Astrocyte (in vitro differentiated cells and primary cell): ENCODE measurements around the gene CATSPERZ. TPM values are rescaled to one million over a fixed set of nuclear protein-coding genes. Genes with fewer than 3 reads are reported as not detected.

Source experiments
- DNase-seq: peaks from one replicate; pipeline ENCODE4 v3.0.0-alpha.2; 2010; ENCODE audit warnings: low read depth
- FAIRE-seq: peaks from 2 replicates; lab custom pipeline; 2011; peaks lifted over from hg19 to GRCh38; lab: Jason Lieb, UNC
- H2AFZ ChIP-seq: 2 replicates; pipeline ENCODE4 v1.6.0; 2012; ENCODE audit warnings: low read depth, low read length, inconsistent platforms
- H3K27ac ChIP-seq: 2 replicates; pipeline ENCODE4 v1.5.1; 2011; ENCODE audit warnings: low read depth, low read length, inconsistent platforms
- H3K27me3 ChIP-seq: 2 replicates; pipeline ENCODE4 v1.6.0; 2011; ENCODE audit warnings: low read length, inconsistent platforms; ENCODE audit not compliant: insufficient read depth
- H3K36me3 ChIP-seq: 2 replicates; pipeline ENCODE4 v1.5.1; 2011; ENCODE audit warnings: low read length, inconsistent platforms; ENCODE audit not compliant: insufficient read depth
- H3K4me1 ChIP-seq: 2 replicates; pipeline ENCODE4 v1.5.1; 2011; ENCODE audit warnings: low read length, inconsistent platforms; ENCODE audit not compliant: insufficient read depth
- H3K4me2 ChIP-seq: 2 replicates; pipeline ENCODE4 v1.6.0; 2012; ENCODE audit warnings: low read length, inconsistent platforms
- H3K4me3 ChIP-seq: 2 replicates; pipeline ENCODE4 v1.5.1; 2011; ENCODE audit warnings: low read depth, mild to moderate bottlenecking, low read length, inconsistent platforms; ENCODE audit not compliant: insufficient read depth
- H3K79me2 ChIP-seq: 2 replicates; pipeline ENCODE4 v1.6.0; 2012; ENCODE audit warnings: mild to moderate bottlenecking, low read length, inconsistent platforms; ENCODE audit not compliant: insufficient read depth
- H3K9ac ChIP-seq: 2 replicates; pipeline ENCODE4 v1.6.0; 2012; ENCODE audit warnings: mild to moderate bottlenecking, low read length, inconsistent platforms
- H3K9me3 ChIP-seq: 2 replicates; pipeline ENCODE4 v1.5.1; 2012; ENCODE audit warnings: low read depth, mild to moderate bottlenecking, low read length, inconsistent platforms; ENCODE audit not compliant: insufficient read depth
- H4K20me1 ChIP-seq: 2 replicates; pipeline ENCODE4 v1.6.0; 2012; ENCODE audit warnings: low read length, inconsistent platforms; ENCODE audit not compliant: insufficient read depth
- H3K27ac Mint-ChIP-seq: one replicate; pipeline ENCODE4 v1.8.0; 2021; ENCODE audit warnings: mild to moderate bottlenecking, mixed read lengths; ENCODE audit not compliant: unreplicated experiment
- H3K27me3 Mint-ChIP-seq: one replicate; pipeline ENCODE4 v1.8.0; 2021; ENCODE audit warnings: low read depth, mixed read lengths; ENCODE audit not compliant: unreplicated experiment
- H3K36me3 Mint-ChIP-seq: one replicate; pipeline ENCODE4 v1.8.0; 2021; ENCODE audit warnings: low read depth, mixed read lengths; ENCODE audit not compliant: unreplicated experiment
- H3K4me1 Mint-ChIP-seq: one replicate; pipeline ENCODE4 v1.8.0; 2021; ENCODE audit warnings: low read depth, mixed read lengths; ENCODE audit not compliant: unreplicated experiment
- H3K4me3 Mint-ChIP-seq: one replicate; pipeline ENCODE4 v1.8.0; 2021; ENCODE audit warnings: mild to moderate bottlenecking, moderate library complexity, mixed read lengths; ENCODE audit not compliant: unreplicated experiment
- H3K9me3 Mint-ChIP-seq: one replicate; pipeline ENCODE4 v1.8.0; 2021; ENCODE audit warnings: mild to moderate bottlenecking, mixed read lengths; ENCODE audit not compliant: unreplicated experiment
- EZH2 ChIP-seq: IDR thresholded peaks from 2 replicates; pipeline ENCODE4 v1.6.1; 2012; ENCODE audit warnings: mild to moderate bottlenecking, low read length, inconsistent platforms; ENCODE audit not compliant: insufficient read depth
- microRNA-seq: library from miRNA; unstranded; fragments of <30 nt; microRNA quantifications from one replicate; pipeline ENCODE4 v1.2.0, GENCODE V29; 2020
- total RNA-seq: library from RNA; stranded (reverse); gene quantifications from 2 replicates; pipeline ENCODE4 v1.2.1, GENCODE V29; 2021
- TF ChIP-seq, protein P1 (sequence below): IDR thresholded peaks from 2 replicates; pipeline ENCODE4 v1.5.1; 2011; ENCODE audit warnings: low read depth, mild to moderate bottlenecking, inconsistent platforms, low read length, moderate library complexity; ENCODE audit not compliant: insufficient read depth

Gene CATSPERZ
- total RNA-seq, 1 donor from 2014 or later = not detected

DNA sequence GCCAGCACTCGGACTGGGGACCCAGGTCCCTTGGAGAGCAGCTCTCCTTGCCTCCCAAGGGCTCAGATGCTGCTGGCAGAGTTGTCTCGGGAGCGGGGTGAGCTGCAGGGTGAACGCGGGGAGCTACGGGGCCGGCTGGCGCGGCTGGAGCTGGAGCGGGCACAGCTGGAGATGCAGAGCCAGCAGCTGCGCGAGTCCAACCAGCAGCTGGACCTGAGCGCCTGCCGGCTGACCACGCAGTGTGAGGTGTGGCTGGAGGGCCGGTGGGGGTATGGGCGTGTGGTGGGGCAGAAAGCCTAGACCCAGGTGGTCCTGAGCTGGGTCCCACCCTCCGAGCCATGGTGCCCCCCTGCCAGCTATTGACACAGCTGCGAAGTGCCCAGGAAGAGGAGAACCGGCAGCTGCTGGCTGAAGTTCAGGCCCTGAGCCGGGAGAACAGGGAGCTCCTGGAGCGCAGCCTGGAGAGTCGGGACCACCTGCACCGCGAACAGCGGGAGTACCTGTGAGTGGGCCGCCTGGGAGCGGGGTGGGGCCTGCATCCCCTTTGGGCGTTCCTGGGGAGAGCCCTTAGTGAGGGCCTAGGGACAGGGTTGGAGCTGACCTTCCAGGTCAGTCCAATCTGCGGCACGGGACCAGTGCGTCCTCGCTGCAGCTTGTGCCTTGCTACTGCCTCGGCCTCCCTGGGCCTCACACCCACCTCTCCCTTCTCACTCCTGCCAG, 53.0 kb downstream of the CATSPERZ start:
- H2AFZ ChIP-seq = no peak overlapping the region

DNA sequence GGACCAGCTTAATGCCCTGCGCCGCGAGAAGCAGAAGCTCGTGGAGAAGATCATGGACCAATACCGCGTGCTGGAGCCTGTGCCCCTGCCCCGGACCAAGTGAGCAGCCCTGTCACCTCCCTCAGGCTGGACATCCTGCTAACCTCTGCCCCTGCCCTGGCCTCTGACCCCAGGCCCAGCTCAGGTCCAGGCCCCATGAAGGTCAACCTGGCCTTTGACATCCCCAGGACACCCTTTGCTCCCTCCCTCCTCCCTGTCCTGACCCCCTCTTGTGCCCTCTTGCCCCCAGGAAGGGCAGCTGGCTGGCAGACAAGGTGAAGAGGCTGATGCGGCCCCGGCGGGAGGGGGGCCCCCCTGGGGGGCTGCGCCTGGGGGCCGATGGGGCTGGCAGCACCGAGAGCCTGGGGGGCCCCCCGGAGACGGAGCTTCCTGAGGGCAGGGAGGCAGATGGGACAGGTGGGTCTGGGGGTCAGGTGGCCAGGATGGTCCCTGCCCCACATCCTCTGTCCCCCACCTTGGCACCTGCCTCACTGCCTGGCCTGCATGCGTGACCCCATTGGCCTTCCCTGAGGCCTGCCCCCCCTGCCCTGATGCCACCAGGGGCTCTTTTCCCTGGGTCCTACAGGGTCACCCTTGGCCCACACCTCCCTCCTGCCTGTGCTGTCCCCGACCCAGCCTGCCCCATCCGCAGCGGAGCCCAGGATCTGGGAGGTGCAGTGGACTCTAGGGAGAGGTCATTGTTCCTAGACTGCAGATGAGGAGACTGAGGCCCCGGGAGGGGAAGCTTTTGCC, 53.8 kb downstream of the CATSPERZ start:
- Mint-ChIP-seq H3K36me3 (no peaks in the 10 kb centered on the region), H3K4me1 (peaks cover 11% of the 10 kb centered on the region), H3K9me3 (no peaks in the 10 kb centered on the region), H3K27ac (no peak overlapping the region), H3K27me3 (peaks cover 7% of the 10 kb centered on the region), H3K4me3 (no peak overlapping the region)
- Histone ChIP-seq H3K27me3 (no peaks in the 10 kb centered on the region), H3K9ac (no peak overlapping the region), H3K4me3 (no peak overlapping the region), H3K27ac (no peak overlapping the region), H4K20me1 (no peaks in the 10 kb centered on the region), H3K79me2 (peaks cover 3% of the 10 kb centered on the region), H3K4me2 (no peak overlapping the region), H3K9me3 (no peaks in the 10 kb centered on the region), H3K36me3 (no peaks in the 10 kb centered on the region), H2AFZ (no peak overlapping the region), H3K4me1 (peaks cover 23% of the 10 kb centered on the region)
- FAIRE-seq = no peak
- no peak for TF ChIP-seq EZH2
- TF ChIP-seq, protein P1, sequence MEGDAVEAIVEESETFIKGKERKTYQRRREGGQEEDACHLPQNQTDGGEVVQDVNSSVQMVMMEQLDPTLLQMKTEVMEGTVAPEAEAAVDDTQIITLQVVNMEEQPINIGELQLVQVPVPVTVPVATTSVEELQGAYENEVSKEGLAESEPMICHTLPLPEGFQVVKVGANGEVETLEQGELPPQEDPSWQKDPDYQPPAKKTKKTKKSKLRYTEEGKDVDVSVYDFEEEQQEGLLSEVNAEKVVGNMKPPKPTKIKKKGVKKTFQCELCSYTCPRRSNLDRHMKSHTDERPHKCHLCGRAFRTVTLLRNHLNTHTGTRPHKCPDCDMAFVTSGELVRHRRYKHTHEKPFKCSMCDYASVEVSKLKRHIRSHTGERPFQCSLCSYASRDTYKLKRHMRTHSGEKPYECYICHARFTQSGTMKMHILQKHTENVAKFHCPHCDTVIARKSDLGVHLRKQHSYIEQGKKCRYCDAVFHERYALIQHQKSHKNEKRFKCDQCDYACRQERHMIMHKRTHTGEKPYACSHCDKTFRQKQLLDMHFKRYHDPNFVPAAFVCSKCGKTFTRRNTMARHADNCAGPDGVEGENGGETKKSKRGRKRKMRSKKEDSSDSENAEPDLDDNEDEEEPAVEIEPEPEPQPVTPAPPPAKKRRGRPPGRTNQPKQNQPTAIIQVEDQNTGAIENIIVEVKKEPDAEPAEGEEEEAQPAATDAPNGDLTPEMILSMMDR = no peak
- no peak for DNase-seq

More for the DNA sequence above, 53.0 kb downstream of the CATSPERZ start:
- no peaks in the 10 kb centered on the region for H3K79me2 ChIP-seq
- H3K36me3 Mint-ChIP-seq = no peaks in the 10 kb centered on the region
- no peak overlapping the region for H3K27ac ChIP-seq
- H3K27me3 ChIP-seq = no peaks in the 10 kb centered on the region
- no peaks in the 10 kb centered on the region for H3K36me3 ChIP-seq
- no peak overlapping the region for H3K4me3 ChIP-seq
- no peak overlapping the region for H3K27ac Mint-ChIP-seq
- TF ChIP-seq EZH2 = no peak
- TF ChIP-seq, protein P1 = no peak
- no peak overlapping the region for H3K4me3 Mint-ChIP-seq
- no peak overlapping the region for H3K9ac ChIP-seq
- peaks cover 10% of the 10 kb centered on the region for H3K4me1 Mint-ChIP-seq
- no peak for FAIRE-seq
- no peaks in the 10 kb centered on the region for H4K20me1 ChIP-seq
- no peaks in the 10 kb centered on the region for H3K9me3 Mint-ChIP-seq
- H3K4me1 ChIP-seq = peaks cover 16% of the 10 kb centered on the region
- H3K27me3 Mint-ChIP-seq = peaks cover 7% of the 10 kb centered on the region
- no peak for DNase-seq
- no peak overlapping the region for H3K4me2 ChIP-seq
- H3K9me3 ChIP-seq = no peaks in the 10 kb centered on the region

Small RNAs within 50 kb of the gene (microRNA-seq; reads per million reads assigned to microRNA genes)
- gene MIR7155 = 1.1 reads per million

Other genes with a start within 250 kb of the CATSPERZ start
- 3.4 and 5.1 TPM in 2 replicates for gene MACROD1, start 134.2 kb upstream of the CATSPERZ start, total RNA-seq
- 179 and 200 TPM in 2 replicates for gene STIP1, start 114.2 kb upstream of the CATSPERZ start, total RNA-seq
- 1.3 and 1.6 TPM in 2 replicates for gene FERMT3, start 93.6 kb upstream of the CATSPERZ start, total RNA-seq
- gene TRPT1, start 74.2 kb upstream of the CATSPERZ start, total RNA-seq = 28.8 and 29.4 TPM in 2 replicates
- 40.2 and 40.7 TPM in 2 replicates for gene NUDT22, start 74.1 kb upstream of the CATSPERZ start, total RNA-seq
- gene DNAJC4, start 69.8 kb upstream of the CATSPERZ start, total RNA-seq = 23.8 and 25.7 TPM in 2 replicates
- gene VEGFB, start 65.8 kb upstream of the CATSPERZ start, total RNA-seq = 30.4 and 36.8 TPM in 2 replicates
- 41.5 and 45.6 TPM in 2 replicates for gene FKBP2, start 59.3 kb upstream of the CATSPERZ start, total RNA-seq
- 338 and 370 TPM in 2 replicates for gene PPP1R14B, start 53.4 kb upstream of the CATSPERZ start, total RNA-seq
- gene PLCB3, start 48.8 kb upstream of the CATSPERZ start, total RNA-seq = 48.7 and 50.9 TPM in 2 replicates
- 43.6 and 46.6 TPM in 2 replicates for gene BAD, start 15.7 kb upstream of the CATSPERZ start, total RNA-seq
- 46.8 and 48.5 TPM in 2 replicates for gene GPR137, start 14.5 kb upstream of the CATSPERZ start, total RNA-seq
- gene KCNK4, start 9.1 kb upstream of the CATSPERZ start, total RNA-seq = 0.52 TPM in 1 of 2 replicates, not detected in the other
- gene ESRRA, start 5.2 kb downstream of the CATSPERZ start, total RNA-seq = 25.0 and 26.3 TPM in 2 replicates
- 130 and 146 TPM in 2 replicates for gene TRMT112, start 17.2 kb downstream of the CATSPERZ start, total RNA-seq
- gene PRDX5, start 17.8 kb downstream of the CATSPERZ start, total RNA-seq = 243 and 263 TPM in 2 replicates
- 1.2 and 1.6 TPM in 2 replicates for gene CCDC88B, start 39.8 kb downstream of the CATSPERZ start, total RNA-seq
- gene RPS6KA4, start 58.8 kb downstream of the CATSPERZ start, total RNA-seq = 30.7 and 36.2 TPM in 2 replicates